SKM-1 treated with dmso at 0.1 percent for 144 hours (cell line): Measurements from ENCODE around the gene NANOGP8.

ENCODE experiments used
- DNase-seq: peaks from one replicate; lab custom pipeline; 2025; ENCODE audit not compliant: unreplicated experiment; lab: John Stamatoyannopoulos, UW

The NANOGP8 gene

GRCh38 chr15:35061161-35061824, 23.8 kb downstream of the NANOGP8 start:
- DNase-seq: no peak

- no peak for DNase-seq
Measured at GRCh38 chr15:35060591-35060990, 24.5 kb downstream of the NANOGP8 start.

GRCh38 chr15:35058534-35059054, 26.5 kb downstream of the NANOGP8 start:
- DNase-seq: no peak

- DNase-seq: no peak
Measured at GRCh38 chr15:35055416-35056105, 29.5 kb downstream of the NANOGP8 start.

GRCh38 chr15:35054380-35054779, 30.7 kb downstream of the NANOGP8 start:
- no peak for DNase-seq

GRCh38 chr15:35047996-35048395, 37.1 kb downstream of the NANOGP8 start:
- DNase-seq: no peak

- DNase-seq: no peak
Measured at GRCh38 chr15:35047528-35047927, 37.6 kb downstream of the NANOGP8 start.

GRCh38 chr15:35043373-35044095, 41.6 kb downstream of the NANOGP8 start:
- peak; percentile 87 for DNase-seq

- DNase-seq: no peak
Measured at GRCh38 chr15:35040339-35041255, 44.5 kb downstream of the NANOGP8 start.

- DNase-seq: no peak
Measured at GRCh38 chr15:35038626-35039451, 46.3 kb downstream of the NANOGP8 start.
